ENCODE results near the gene TMEM184C.
A peak's percentile ranks its signal among the peaks of the same experiment; 100 is the strongest.

The TMEM184C gene

DNA sequence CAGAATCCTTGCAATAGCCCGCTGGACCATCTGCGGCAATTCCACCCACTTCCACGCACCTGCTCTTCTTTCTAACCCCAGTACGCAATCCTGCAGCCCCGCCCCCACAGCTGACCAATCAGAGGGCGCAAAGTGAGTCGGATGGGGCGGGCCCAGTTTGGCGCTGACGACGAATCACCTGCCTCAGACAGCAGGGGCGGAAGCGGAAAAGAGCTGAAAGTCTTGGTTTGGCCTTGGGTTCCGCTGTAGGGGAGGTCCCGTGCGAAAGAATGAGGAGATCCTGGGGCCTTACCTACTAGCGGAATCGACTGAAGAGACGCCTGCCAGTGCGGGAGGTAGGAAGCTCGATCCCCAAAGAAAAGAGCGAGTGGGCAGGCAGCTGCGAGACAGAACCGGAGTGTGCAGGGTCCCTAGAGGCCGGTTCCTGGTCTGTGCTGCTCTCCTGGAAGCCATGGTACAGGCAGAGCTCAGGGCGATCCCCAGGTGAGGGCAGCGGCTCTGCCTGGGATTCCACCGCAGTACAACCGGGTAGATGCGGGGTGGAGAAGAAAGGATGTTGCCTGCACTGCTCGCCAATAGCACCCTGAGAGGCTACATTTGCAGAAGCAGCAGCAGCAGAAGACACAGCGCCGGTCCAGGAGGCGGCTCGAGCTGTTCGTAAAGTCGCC is at the start of gene TMEM184C:
TMEM184C (plus strand) TSS at position 225 of the 668 bp plus-strand sequence. CDS start 560 bp downstream, outside the sequence.
- peak; percentile 95 for FAIRE-seq

DNA sequence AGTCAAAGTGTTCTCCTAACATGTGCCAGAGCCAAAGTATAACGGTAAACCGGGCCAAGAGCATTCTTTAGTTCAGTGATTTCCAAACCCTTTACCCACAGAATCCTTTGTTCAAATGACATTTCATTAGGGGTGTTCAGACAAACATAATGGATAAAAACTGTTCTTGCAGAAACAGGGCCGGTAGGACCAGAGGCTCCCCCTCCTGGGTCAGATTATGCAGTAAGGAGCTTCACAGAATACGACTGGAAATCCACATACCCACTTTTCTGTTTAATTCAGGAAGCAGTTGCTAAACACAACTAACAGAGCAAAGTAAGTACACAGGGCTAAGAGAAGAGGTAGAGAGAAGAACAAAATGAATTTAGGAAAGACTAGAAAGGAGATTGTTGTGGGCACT is 46.6 kb upstream of the TMEM184C start:
- FAIRE-seq = no peak

DNA sequence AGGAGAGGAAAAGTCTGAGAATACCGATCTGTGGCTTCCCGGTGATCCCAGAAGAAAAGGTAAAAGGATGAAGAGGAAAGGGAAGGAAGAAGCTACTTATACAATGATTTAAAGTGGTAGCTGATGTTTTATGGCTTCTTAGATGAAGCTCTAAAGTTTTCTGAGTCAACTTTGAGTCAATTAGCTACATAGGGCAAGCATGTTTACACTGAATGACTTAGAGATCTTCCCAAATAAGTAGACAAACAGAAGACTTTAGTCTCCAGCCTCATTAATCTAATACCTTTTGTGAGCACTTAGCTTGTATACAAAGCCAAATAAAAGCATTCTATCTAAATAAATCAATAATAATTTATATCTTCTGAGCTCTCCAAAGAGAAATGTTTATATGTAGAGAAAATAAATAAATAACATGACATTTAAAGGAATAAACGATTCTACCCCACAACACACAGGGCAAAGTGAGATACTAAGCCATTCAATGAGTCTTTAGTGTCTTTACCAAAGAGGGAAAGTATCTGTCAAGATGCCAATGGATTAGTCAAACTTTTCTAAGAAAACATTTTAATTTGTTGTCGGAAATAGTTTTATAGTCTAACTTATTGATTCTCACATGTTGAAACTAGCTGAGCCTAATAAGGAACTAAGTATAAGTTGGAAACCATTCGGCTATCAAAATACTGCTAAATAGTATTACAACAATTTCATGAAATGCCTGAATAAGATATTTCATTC is 46.0 kb upstream of the TMEM184C start:
- FAIRE-seq = no peak

- no peak for FAIRE-seq
These were observed 41.1 kb upstream of the TMEM184C start for GRCh38 chr4:147576084-147576483.

DNA sequence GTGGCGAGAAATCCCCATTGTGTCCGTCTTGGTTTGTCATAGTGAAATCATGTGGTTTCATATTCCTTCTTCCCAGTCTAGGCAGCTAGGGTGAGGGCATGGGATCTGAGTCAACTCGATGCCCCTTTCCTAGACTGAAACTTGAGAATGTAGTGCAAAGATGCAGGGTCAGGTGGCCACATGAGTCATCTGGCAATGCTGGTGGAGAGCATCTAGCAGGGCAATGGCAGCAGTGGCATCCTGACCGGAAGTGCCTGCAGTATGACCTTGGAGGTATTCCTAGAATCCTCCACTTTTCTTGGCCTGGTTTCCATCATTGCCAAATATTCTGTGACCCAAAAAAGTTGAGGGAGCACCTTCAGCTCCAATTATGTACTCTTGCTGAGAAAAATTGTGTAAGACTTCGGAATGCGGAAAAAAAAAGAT is 39.1 kb upstream of the TMEM184C start:
- no peak for FAIRE-seq

- no peak for FAIRE-seq
These were observed 38.6 kb upstream of the TMEM184C start for GRCh38 chr4:147578593-147578992.

GRCh38 chr4:147580396-147580795 is 36.8 kb upstream of the TMEM184C start:
- no peak for FAIRE-seq

- FAIRE-seq = no peak
These were observed 35.4 kb upstream of the TMEM184C start for GRCh38 chr4:147581606-147582350.

DNA sequence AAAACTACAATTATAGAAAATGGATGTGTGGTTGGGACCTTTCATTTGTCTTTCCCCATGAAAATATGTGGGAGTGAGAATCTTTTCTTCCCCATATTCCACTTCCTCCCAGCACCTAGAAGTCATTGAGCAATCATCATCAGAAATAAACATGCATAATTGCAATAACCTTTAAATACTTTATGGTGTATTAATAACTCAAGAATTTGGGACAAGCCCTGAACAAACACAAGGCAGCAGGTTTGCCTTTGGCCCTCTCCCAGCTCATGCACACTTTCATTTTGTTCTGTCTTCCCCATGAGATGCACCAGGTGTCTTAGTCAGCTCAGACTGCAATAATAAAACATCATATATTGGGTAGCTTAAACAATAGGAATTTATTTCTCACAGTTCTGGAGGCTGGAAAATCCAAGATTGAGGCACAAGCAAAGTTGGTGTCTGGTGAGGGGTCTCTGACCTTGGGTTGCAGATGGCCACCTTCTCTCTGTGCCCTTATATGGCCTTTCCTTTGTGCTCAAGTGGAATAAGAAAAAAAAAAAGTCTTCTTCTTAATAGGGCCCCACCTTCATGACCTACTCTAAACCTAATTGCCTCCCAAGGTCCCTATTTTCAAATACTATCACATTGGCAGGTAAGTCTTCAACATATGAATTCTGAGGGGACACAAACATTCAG is 34.7 kb upstream of the TMEM184C start:
- FAIRE-seq = no peak

DNA sequence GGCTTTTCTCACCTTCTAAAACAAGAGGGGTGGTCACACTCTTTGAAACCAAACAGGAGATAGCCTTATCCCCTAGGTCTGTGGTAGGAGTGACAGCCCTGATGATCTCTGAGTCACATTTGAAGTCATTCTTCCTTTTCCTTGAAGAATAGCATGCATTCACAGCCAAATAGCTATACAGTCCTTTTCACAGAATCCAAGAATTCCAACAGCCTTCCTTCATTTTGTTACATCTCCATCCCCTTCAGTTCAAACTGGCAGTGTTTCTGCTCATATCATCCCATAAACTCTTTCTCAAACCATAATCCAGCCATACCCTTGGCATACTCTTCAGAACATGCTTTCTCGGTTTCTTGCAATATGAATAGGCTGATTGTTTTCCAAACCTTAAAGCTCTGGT is 33.3 kb upstream of the TMEM184C start:
- FAIRE-seq = no peak

DNA sequence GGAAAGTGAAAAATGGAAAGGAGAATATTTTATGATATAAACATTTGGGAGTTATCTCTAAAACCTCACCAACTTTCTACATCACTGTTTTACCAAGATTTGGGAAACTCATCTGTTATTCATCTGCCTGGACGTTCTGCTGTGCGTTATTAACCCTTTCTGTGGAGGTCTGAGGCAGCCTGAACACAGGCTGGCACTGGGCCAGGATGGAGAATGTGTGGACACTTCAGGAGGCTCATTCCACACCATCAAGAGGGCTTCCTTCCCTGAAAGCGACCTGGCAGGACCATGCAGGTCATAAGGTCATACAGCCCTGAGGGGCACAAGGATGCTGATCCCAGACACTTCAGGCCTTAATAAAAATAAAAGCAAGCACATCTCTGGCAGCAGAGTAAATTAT is 31.2 kb upstream of the TMEM184C start:
- FAIRE-seq = no peak

GRCh38 chr4:147586637-147587036 is 30.6 kb upstream of the TMEM184C start:
- FAIRE-seq = no peak

DNA sequence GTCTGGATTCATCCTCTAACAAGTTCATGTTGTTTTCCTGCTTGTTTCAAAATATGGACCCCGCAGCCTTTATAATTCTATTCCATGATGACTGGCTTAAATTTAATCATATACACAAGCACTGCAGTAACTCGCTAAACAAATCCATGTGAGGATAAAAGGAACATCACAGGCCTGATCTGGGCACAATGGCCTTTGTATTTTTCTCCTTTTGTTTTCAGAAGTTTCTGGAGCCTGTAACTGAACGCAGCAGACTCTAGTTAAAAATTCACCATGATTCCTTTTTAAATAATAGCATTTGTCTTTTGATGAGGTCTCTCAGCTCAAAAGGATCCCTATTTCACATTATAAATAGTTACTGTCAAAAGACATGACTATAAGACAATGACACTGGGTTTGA is 30.2 kb upstream of the TMEM184C start:
- FAIRE-seq = no peak

GRCh38 chr4:147589586-147589985 is 27.6 kb upstream of the TMEM184C start:
- FAIRE-seq = no peak

DNA sequence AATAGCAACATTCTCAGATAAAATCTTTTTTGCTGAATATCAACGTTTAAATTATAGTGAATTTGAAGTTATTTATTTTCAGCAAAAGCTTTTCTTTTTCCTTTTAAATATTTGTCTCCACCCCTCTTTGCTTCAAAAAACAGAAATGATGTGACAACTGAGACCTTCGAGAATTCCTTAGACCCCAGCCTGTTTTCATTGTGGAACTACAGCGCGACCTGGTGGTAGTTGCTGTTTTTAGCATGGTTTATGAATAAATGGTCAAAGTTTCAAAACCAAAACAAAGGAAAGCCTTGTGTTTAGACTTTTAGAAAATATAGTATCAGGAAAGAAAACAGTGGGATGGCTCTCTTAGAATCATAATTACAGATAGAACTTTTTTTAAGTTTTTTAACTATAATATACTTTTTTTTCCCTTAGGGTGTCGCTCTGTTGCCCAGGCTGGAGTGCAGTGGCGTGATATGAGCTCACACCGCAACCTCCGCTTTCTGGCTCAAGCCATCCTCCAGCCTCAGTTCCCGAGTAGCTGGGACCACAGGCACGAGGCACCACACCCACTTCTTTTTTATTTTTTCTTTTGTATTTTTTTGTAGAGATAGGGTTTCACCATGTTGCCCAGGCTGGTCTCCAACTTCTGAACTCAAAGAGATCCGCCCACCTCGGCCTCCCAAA is 26.8 kb upstream of the TMEM184C start:
- peak; percentile 88 for FAIRE-seq

- FAIRE-seq = no peak
These were observed 26.1 kb upstream of the TMEM184C start for GRCh38 chr4:147591106-147591505.

DNA sequence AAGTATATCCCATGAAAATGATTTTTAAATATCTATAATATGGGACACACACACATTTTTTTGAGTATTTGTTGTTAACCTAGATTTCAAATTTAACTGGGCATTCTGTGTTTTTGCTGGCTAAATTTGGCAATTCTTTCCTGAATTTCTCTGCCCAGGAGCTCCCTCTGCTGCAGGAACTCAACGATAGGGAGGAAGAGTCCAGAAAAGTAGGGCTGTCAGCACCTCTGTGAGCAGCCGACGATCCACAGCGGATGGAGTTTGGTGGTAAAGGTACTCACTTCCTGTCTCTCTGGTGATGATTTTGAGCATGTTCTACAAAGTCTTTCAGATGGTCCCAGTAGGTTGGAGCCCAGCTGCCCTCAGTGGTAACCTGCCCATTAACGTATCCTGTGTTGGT is 23.1 kb upstream of the TMEM184C start:
- FAIRE-seq = no peak

DNA sequence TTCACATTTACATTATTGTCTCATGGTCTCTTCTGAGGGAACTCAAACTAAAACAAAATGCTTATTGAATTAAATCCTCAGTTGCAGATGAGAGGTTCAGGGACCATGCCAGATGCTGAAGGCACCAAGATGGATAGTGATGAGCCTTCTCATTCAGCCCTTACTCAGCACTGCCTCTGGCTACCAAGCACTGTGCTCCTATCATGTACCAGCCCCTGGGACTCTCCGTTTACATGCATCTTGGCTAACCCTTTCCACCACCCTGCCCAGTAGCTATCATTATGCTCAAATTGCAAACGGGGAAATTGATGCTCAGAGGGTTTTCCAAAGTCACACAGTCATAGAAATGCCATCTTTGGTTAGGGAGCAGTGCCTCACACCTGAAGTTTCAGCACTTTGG is 22.6 kb upstream of the TMEM184C start:
- FAIRE-seq = no peak

- FAIRE-seq = no peak
These were observed 20.8 kb upstream of the TMEM184C start for GRCh38 chr4:147596377-147596776.

DNA sequence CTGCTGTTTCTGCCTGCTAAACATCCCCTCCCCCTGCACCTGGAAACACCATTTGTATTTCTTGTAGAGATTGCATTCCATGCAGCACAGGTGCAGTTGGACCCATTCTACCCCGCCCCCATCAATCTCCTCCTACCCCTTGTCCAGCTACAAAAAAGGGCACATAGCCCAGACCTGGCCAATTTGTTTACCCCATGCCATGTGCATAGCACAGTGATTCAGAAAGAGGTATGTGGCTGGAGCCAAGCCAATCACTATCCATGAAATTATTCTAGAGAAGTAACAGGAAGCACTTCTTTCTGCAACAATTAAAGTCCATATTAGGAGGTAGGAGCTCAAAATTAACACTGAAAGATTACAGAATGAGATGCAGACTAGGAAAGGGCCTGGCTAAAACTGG is 20.2 kb upstream of the TMEM184C start:
- no peak for FAIRE-seq

GRCh38 chr4:147597561-147597960 is 19.6 kb upstream of the TMEM184C start:
- FAIRE-seq = no peak

DNA sequence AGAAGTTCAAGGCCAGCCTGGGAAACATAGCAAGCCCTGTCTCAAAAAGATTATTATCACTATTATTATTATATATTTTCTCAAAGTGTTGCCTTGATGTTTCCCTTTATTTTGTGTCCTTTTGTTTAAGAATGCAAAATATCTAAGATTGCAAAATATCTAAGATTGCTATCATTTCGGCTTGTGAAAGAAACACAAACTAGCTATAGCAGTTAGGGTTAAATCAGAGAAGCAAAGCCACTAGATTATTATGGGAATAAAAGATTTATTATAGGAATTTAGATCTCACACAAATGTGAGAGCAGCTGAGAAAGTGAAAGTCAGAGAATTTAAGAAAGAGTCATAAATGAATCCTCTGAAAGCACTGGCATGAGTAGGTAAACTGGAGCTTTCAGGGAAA is 18.0 kb upstream of the TMEM184C start:
- no peak for FAIRE-seq

- no peak for FAIRE-seq
These were observed 17.4 kb upstream of the TMEM184C start for GRCh38 chr4:147599769-147600168.

Measured in TTC549 (cell line).